ENCODE measurements around the gene TBATA.

TBATA gene

GRCh38 chr10:70779088-70779487 is 6.1 kb downstream of the TBATA start:
- no peak overlapping the region for H3K27ac ChIP-seq
- no peak for TF ChIP-seq ZFX (IDR thresholded peaks at IDR 0.05; ENCODE audit: borderline replicate concordance)
- no peak for TF ChIP-seq CTCF (IDR thresholded peaks at IDR 0.05)

- TF ChIP-seq CTCF (IDR thresholded peaks at IDR 0.05): no peak
- TF ChIP-seq ZFX (IDR thresholded peaks at IDR 0.05; ENCODE audit: borderline replicate concordance): no peak
- H3K27ac ChIP-seq: no peak overlapping the region
These were observed 6.8 kb downstream of the TBATA start for GRCh38 chr10:70778267-70778924.

GRCh38 chr10:70777063-70777875 is 7.9 kb downstream of the TBATA start:
- H3K27ac ChIP-seq: no peak overlapping the region
- TF ChIP-seq CTCF (IDR thresholded peaks at IDR 0.05) (no peak), ZFX (IDR thresholded peaks at IDR 0.05; ENCODE audit: borderline replicate concordance) (no peak)

GRCh38 chr10:70776455-70777005 is 8.6 kb downstream of the TBATA start:
- TF ChIP-seq CTCF (IDR thresholded peaks at IDR 0.05): no peak
- no peak for TF ChIP-seq ZFX (IDR thresholded peaks at IDR 0.05; ENCODE audit: borderline replicate concordance)
- no peak overlapping the region for H3K27ac ChIP-seq

- peak overlapping the region; percentile 59 for H3K27ac ChIP-seq
- TF ChIP-seq ZFX (IDR thresholded peaks at IDR 0.05; ENCODE audit: borderline replicate concordance): no peak
- TF ChIP-seq CTCF (IDR thresholded peaks at IDR 0.05): no peak
These were observed 9.3 kb downstream of the TBATA start for GRCh38 chr10:70775679-70776454.

GRCh38 chr10:70774810-70775678 is 10.1 kb downstream of the TBATA start:
- peak overlapping the region; percentile 59 for H3K27ac ChIP-seq
- TF ChIP-seq ZFX (IDR thresholded peaks at IDR 0.05; ENCODE audit: borderline replicate concordance): no peak
- no peak for TF ChIP-seq CTCF (IDR thresholded peaks at IDR 0.05)

Measured in 22Rv1 (cell line).